ENCODE measurements around the gene SPRED2. TPM values are rescaled to one million over a fixed set of nuclear protein-coding genes. Genes with fewer than 3 reads are reported as not detected.

SPRED2 gene
- total and polyA plus RNA-seq, 8 donors: 6.4 to 23.3 (median 11.5) TPM

DNA sequence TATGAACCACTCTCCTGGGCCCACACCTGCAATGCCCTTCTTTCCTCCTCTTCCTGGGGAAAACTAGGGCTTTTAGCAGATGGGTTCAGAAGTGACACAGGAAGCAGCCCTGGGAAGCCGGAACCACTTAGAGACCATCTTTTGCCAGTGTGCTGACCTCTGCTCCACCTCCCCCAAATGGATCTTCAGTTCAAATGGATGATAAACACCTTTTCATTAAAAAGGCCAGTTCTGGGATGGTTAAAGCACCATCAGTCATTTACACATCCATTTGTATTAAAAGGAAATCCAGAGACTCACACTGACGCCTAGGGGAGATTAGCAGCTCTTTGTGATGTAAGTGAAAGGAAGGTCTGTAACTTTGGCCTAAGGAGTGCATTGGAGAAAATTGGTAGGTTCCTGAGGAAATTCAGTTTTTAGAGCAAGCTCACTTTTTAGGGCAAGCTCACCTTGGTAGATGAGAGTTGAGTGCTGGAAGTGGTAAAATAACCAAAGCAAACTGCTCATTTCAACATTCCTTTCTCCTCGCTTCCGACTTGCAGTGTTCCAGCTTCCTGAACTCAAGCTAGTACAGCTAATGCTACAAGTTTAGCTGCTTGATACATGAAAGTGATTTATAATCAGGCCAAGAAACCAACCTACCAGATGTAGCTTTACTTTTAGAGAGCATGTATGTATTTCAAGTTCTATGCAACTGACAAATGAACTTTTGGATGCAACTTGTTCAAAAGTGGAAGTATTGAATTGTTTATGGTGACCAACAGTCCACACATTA, 157.1 kb downstream of the SPRED2 start:
- no peaks in the 10 kb centered on the region for H3K9me3 ChIP-seq
- intact Hi-C loops (cut with DNase I; ENCODE audit: low total_unique reads): no loop called here
- peaks cover 0 to 13% (median 6%) of the 10 kb centered on the region in 4 donors for H3K4me1 ChIP-seq
- DNase-seq: no peak
- TF ChIP-seq POLR2AphosphoS5 (IDR thresholded peaks at IDR 0.05): peak in 1 of 3 donors; percentile 2
- TF ChIP-seq, protein P1, sequence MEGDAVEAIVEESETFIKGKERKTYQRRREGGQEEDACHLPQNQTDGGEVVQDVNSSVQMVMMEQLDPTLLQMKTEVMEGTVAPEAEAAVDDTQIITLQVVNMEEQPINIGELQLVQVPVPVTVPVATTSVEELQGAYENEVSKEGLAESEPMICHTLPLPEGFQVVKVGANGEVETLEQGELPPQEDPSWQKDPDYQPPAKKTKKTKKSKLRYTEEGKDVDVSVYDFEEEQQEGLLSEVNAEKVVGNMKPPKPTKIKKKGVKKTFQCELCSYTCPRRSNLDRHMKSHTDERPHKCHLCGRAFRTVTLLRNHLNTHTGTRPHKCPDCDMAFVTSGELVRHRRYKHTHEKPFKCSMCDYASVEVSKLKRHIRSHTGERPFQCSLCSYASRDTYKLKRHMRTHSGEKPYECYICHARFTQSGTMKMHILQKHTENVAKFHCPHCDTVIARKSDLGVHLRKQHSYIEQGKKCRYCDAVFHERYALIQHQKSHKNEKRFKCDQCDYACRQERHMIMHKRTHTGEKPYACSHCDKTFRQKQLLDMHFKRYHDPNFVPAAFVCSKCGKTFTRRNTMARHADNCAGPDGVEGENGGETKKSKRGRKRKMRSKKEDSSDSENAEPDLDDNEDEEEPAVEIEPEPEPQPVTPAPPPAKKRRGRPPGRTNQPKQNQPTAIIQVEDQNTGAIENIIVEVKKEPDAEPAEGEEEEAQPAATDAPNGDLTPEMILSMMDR (IDR thresholded peaks at IDR 0.05): no peak
- TF ChIP-seq POLR2A (IDR thresholded peaks at IDR 0.05): no peak
- H3K4me3 ChIP-seq: no peak overlapping the region
- 53 to 81% (median 62%) methylated on average over 4 of the region's 4 CpGs for WGBS, 5 donors
- no peaks in the 10 kb centered on the region for H3K27me3 ChIP-seq
- no peak overlapping the region for H3K27ac ChIP-seq
- H3K36me3 ChIP-seq: peaks cover 7 to 28% (median 25%) of the 10 kb centered on the region in 4 donors

- Histone ChIP-seq H3K27ac (no peak overlapping the region), H3K4me3 (no peak overlapping the region), H3K4me1 (peaks cover 0 to 5% (median 2%) of the 10 kb centered on the region in 4 donors), H3K36me3 (peaks cover 7 to 45% (median 37%) of the 10 kb centered on the region in 4 donors), H3K27me3 (no peaks in the 10 kb centered on the region), H3K9me3 (no peaks in the 10 kb centered on the region)
- DNase-seq: no peak
- WGBS, 5 donors: 93 to 99% (median 98%) methylated on average over 8 of the region's 8 CpGs
- intact Hi-C loops (cut with DNase I; ENCODE audit: low total_unique reads): no loop called here
- TF ChIP-seq, protein P1 (IDR thresholded peaks at IDR 0.05): no peak
- TF ChIP-seq POLR2AphosphoS5 (IDR thresholded peaks at IDR 0.05) (no peak), EP300 (IDR thresholded peaks at IDR 0.05) (no peak), POLR2A (IDR thresholded peaks at IDR 0.05) (no peak)
Measured at GRCh38 chr2:65273344-65273743, 159.1 kb downstream of the SPRED2 start.

DNA sequence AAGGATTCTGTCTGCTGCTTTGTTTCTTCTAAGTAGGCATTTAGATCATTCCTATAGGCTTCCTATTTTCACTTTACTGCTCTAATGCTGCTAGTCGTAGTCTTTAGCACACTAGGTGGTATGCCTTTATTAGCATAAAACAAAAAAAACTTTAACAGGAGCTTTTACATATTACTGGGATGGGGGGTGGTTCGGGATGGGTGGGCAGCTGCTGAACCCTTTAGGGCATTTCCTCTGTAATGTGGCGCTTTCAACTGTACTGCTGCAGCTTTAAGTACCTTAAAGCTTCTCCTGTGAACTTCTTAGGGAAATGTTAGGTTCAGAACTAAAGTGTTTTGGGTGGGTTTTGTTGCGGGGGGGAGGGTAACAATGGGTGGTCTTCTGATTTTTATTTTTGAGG, 163.4 kb downstream of the SPRED2 start:
- Histone ChIP-seq H3K27me3 (no peaks in the 10 kb centered on the region), H3K36me3 (peaks cover 7 to 83% (median 69%) of the 10 kb centered on the region in 4 donors), H3K4me1 (peaks cover 0 to 10% (median 3%) of the 10 kb centered on the region in 4 donors), H3K4me3 (no peak overlapping the region), H3K27ac (no peak overlapping the region), H3K9me3 (no peaks in the 10 kb centered on the region)
- 62 to 89% (median 76%) methylated on average over 4 of the region's 4 CpGs for WGBS, 5 donors
- intact Hi-C loops (cut with DNase I; ENCODE audit: low total_unique reads): loop anchor here (10.0 kb wide), 2 partner anchors 166 to 286 kb away; partner anchors contain the start of gene SPRED2
- no peak for TF ChIP-seq POLR2AphosphoS5 (IDR thresholded peaks at IDR 0.05)
- TF ChIP-seq EP300 (IDR thresholded peaks at IDR 0.05): no peak
- no peak for TF ChIP-seq POLR2A (IDR thresholded peaks at IDR 0.05)
- TF ChIP-seq, protein P1 (IDR thresholded peaks at IDR 0.05): no peak
- no peak for DNase-seq

DNA sequence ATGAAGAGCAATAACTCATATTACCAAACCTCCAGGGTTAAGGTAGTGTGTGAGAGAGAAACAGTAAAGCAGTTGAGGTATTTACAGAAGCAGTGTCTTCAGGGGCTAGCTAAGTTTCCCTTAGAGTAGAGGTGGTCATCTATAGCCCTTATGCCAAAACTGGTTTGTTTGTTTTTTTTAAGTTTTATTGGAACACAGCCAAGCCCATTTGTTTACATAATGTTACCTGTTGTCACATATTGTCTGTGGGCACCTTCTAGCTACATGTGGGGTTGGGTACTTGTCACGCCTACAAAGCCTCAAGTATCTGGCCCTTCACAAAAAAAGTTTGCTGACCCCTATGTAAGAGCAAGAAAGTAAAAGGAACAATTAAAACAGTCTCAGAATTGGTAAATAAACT, 165.4 kb downstream of the SPRED2 start:
- intact Hi-C loops (cut with DNase I; ENCODE audit: low total_unique reads): loop anchor here (10.0 kb wide), 2 partner anchors 168 to 288 kb away; partner anchors contain the start of gene SPRED2
- peaks cover under 1 to 85% (median 72%) of the 10 kb centered on the region in 4 donors for H3K36me3 ChIP-seq
- no peak for TF ChIP-seq POLR2AphosphoS5 (IDR thresholded peaks at IDR 0.05)
- TF ChIP-seq, protein P1 (IDR thresholded peaks at IDR 0.05): no peak
- TF ChIP-seq EP300 (IDR thresholded peaks at IDR 0.05): no peak
- H3K27me3 ChIP-seq: no peaks in the 10 kb centered on the region
- no peak for DNase-seq
- H3K9me3 ChIP-seq: no peaks in the 10 kb centered on the region
- no peak overlapping the region for H3K4me3 ChIP-seq
- H3K27ac ChIP-seq: no peak overlapping the region
- WGBS, 5 donors: 92 to 97% (median 97%) methylated on average over 1 of the region's 1 CpG
- H3K4me1 ChIP-seq: peaks cover 0 to 10% (median 3%) of the 10 kb centered on the region in 4 donors

All from stomach (tissue), 9 donors.